ENCODE results near the gene IL17A.

DNA sequence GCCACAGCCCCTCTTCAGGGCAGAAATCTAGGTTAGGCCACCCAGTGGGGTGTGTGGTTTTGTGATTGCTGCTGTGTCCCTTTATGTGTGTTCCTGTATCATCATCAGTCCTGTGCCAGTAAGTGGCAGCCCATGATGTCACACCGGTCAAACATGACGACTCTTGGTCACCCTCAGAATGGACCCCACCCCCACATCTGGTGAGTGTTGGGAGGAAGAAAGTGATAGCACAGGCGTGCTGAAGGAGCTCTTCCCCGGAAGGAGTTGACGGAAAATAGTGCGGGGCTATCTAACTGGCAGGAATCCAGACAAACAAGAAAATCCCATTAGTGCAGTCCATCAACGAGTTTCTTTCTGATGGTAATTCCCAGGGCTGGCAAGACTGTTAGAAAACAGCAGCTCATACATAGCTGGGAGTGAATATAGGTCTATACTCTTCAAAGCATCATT is 33.4 kb upstream of the IL17A start:
- TF ChIP-seq, protein P1, sequence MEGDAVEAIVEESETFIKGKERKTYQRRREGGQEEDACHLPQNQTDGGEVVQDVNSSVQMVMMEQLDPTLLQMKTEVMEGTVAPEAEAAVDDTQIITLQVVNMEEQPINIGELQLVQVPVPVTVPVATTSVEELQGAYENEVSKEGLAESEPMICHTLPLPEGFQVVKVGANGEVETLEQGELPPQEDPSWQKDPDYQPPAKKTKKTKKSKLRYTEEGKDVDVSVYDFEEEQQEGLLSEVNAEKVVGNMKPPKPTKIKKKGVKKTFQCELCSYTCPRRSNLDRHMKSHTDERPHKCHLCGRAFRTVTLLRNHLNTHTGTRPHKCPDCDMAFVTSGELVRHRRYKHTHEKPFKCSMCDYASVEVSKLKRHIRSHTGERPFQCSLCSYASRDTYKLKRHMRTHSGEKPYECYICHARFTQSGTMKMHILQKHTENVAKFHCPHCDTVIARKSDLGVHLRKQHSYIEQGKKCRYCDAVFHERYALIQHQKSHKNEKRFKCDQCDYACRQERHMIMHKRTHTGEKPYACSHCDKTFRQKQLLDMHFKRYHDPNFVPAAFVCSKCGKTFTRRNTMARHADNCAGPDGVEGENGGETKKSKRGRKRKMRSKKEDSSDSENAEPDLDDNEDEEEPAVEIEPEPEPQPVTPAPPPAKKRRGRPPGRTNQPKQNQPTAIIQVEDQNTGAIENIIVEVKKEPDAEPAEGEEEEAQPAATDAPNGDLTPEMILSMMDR (IDR thresholded peaks at IDR 0.05) = no peak
- TF ChIP-seq POLR2A (IDR thresholded peaks at IDR 0.05) = no peak
